Lung (tissue), 12 donors: ENCODE measurements around the gene PPP1R14B. TPM values are rescaled to one million over a fixed set of nuclear protein-coding genes. Genes with fewer than 3 reads are reported as not detected.
A peak's percentile ranks its signal among the peaks of the same experiment; 100 is the strongest.

ENCODE experiments used
- ATAC-seq: fragments of 200-7000 bp; cut with Tn5 transposase; one replicate; pipeline ENCODE4 v1.9.1; 2020; ENCODE audit warnings: moderate number of reproducible peaks; ENCODE audit not compliant: insufficient read depth, low FRiP score
- DNase-seq, 3 donors: peaks; one replicate each; pipeline ENCODE4 v3.0.0-alpha.2; 2013 to 2017
- H3K27ac ChIP-seq, 2 donors: one replicate each; pipeline ENCODE4 v1.5.1; 2013; ENCODE audit warnings: mild to moderate bottlenecking in 2 of 2, moderate library complexity in 2 of 2, control low read depth in 1 of 2, inconsistent platforms in 1 of 2, low read depth in 1 of 2, low read length in 1 of 2
- H3K27me3 ChIP-seq, 3 donors: one replicate each; pipeline ENCODE4 v1.5.1; 2013; ENCODE audit warnings: low read length in 2 of 3; ENCODE audit not compliant: control insufficient read depth in 3 of 3, insufficient read depth in 3 of 3
- H3K36me3 ChIP-seq, 4 donors: one replicate each; pipeline ENCODE4 v1.5.1; 2013; ENCODE audit warnings: low read length in 4 of 4, mild to moderate bottlenecking in 1 of 4, moderate library complexity in 1 of 4; ENCODE audit not compliant: control insufficient read depth in 4 of 4, insufficient read depth in 4 of 4
- H3K4me1 ChIP-seq, 5 donors: one replicate each; pipeline ENCODE4 v1.5.1; 2013; ENCODE audit warnings: low read length in 5 of 5, mild to moderate bottlenecking in 2 of 5, moderate library complexity in 1 of 5; ENCODE audit not compliant: control insufficient read depth in 5 of 5, insufficient read depth in 5 of 5
- H3K4me3 ChIP-seq: one replicate; pipeline ENCODE4 v1.5.1; 2013; ENCODE audit warnings: mild to moderate bottlenecking, control low read depth, moderate library complexity
- H3K9ac ChIP-seq, 2 donors: one replicate each; pipeline ENCODE4 v1.5.1; 2013; ENCODE audit warnings: low read length in 2 of 2, control low read depth in 1 of 2; ENCODE audit not compliant: insufficient read depth in 1 of 2
- H3K9me3 ChIP-seq, 4 donors: one replicate each; pipeline ENCODE4 v1.5.1; 2013; ENCODE audit warnings: low read length in 3 of 4, mild to moderate bottlenecking in 1 of 4, moderate library complexity in 1 of 4; ENCODE audit not compliant: control insufficient read depth in 4 of 4, insufficient read depth in 3 of 4
- CTCF ChIP-seq: IDR thresholded peaks from 2 replicates; pipeline ENCODE4 v1.5.1; 2012; ENCODE audit warnings: mild to moderate bottlenecking; ENCODE audit errors: control extremely low read depth, extremely low read depth
- WGBS, 2 donors: extraction: QIAGEN DNeasy Blood & Tissue Kit; methylation state at CpG; one replicate each; pipeline ENCODE4 v1.1.7; 2013; 5-methylcytosine and 5-hydroxymethylcytosine counted together
- polyA plus RNA-seq, 2 donors: library from polyadenylated mRNA; stranded (reverse); fragments of 200-250 nt; gene quantifications; one replicate each; pipeline ENCODE4 v1.2.1, GENCODE V29; 2013
- total RNA-seq, 2 donors: library from RNA; depleted of rRNA in 1 of 2; stranded (reverse); fragments of >200 nt in 1 of 2; gene quantifications; one replicate each; pipeline ENCODE4 v1.2.1, GENCODE V29; 2014 to 2021
- donor health status: control.
- donor health status: control.
- donor health status: Bipolar disorder and iron deficiency.
- donor health status: healthy.
- donor health status: DM: yes; HTN: yes; CAD: no.

The PPP1R14B gene
- total and polyA plus RNA-seq, 4 donors = 28.2 to 241 (median 152) TPM

GRCh38 chr11:64285885-64286800 is 39.4 kb upstream of the PPP1R14B start:
- WGBS, 2 donors = 28 to 34% methylated on average over 33 to 40 of the region's 40 CpGs
- TF ChIP-seq CTCF = no peak
- peaks cover 0 to 20% (median 0%) of the 10 kb centered on the region in 5 donors for H3K4me1 ChIP-seq
- peak overlapping the region; percentile 48 for H3K4me3 ChIP-seq
- no peak overlapping the region for H3K9ac ChIP-seq
- ATAC-seq = no peak
- peak overlapping the region; percentile 88 to 98 for H3K27ac ChIP-seq
- peaks cover 0 to 3% (median 0%) of the 10 kb centered on the region in 4 donors for H3K9me3 ChIP-seq
- peaks cover 0 to 5% (median 2%) of the 10 kb centered on the region in 4 donors for H3K36me3 ChIP-seq
- H3K27me3 ChIP-seq = peaks cover 0 to 11% (median 11%) of the 10 kb centered on the region in 3 donors
- no peak for DNase-seq

GRCh38 chr11:64284962-64285884 is 38.5 kb upstream of the PPP1R14B start, which contains the start of gene GPR137:
Gene GPR137 (plus strand): TSS chr11:64285848. CDS start chr11:64286525, 677 bp downstream.
- H3K9ac ChIP-seq = peak within 1 kb of the TSS; percentile 55 to 65

More at GRCh38 chr11:64284962-64285884, 38.5 kb upstream of the PPP1R14B start, which contains the start of gene GPR137:
- no peaks in the 10 kb centered on the region for H3K9me3 ChIP-seq
- peak; percentile 83 for ATAC-seq
- TF ChIP-seq CTCF = no peak
- H3K27ac ChIP-seq = peak within 1 kb of the TSS; percentile 88 to 98
- peaks cover 0 to 7% (median 3%) of the 10 kb centered on the region in 4 donors for H3K36me3 ChIP-seq
- peaks cover 0 to 20% (median 0%) of the 10 kb centered on the region in 5 donors for H3K4me1 ChIP-seq
- peaks cover 0 to 3% (median 2%) of the 10 kb centered on the region in 3 donors for H3K27me3 ChIP-seq
- H3K4me3 ChIP-seq = peak within 1 kb of the TSS; percentile 48
- WGBS, 2 donors = 0% methylated on average over 84 to 102 of the region's 102 CpGs
- peak; percentile 88 to 91 (median 88) for DNase-seq
